ENCODE results near the gene WDFY4.

WDFY4 gene, protein sequence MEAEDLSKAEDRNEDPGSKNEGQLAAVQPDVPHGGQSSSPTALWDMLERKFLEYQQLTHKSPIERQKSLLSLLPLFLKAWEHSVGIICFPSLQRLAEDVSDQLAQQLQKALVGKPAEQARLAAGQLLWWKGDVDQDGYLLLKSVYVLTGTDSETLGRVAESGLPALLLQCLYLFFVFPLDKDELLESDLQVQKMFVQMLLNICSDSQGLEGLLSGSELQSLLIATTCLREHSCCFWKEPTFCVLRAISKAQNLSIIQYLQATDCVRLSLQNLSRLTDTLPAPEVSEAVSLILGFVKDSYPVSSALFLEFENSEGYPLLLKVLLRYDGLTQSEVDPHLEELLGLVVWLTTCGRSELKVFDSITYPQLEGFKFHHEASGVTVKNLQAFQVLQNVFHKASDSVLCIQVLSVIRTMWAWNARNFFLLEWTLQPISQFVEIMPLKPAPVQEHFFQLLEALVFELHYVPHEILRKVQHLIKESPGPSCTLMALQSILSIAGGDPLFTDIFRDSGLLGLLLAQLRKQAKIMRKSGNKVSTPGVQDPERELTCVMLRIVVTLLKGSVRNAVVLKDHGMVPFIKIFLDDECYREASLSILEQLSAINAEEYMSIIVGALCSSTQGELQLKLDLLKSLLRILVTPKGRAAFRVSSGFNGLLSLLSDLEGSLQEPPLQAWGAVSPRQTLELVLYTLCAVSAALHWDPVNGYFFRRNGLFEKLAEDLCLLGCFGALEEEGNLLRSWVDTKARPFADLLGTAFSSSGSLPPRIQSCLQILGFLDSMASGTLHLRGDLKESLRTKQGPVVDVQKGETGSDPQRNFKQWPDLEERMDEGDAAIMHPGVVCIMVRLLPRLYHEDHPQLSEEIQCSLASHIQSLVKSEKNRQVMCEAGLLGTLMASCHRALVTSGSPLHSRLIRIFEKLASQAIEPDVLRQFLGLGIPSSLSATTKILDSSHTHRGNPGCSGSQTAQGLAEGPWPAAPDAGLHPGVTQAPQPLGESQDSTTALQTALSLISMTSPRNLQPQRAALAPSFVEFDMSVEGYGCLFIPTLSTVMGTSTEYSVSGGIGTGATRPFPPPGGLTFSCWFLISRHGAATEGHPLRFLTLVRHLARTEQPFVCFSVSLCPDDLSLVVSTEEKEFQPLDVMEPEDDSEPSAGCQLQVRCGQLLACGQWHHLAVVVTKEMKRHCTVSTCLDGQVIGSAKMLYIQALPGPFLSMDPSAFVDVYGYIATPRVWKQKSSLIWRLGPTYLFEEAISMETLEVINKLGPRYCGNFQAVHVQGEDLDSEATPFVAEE (N-terminal part only)

GRCh38 chr10:48684792-48685623, at the start of gene WDFY4:
Gene WDFY4, plus strand, starts transcription at chr10:48684873. Its CDS starts 24,860 bp downstream, at chr10:48709733.
- Histone ChIP-seq H3K36me3 (ENCODE audit: insufficient read depth) (no peaks in the 10 kb centered on the region), H3K27ac (no peak within 1 kb of the TSS), H3K27me3 (ENCODE audit: insufficient read depth, low read depth) (no peaks in the 10 kb centered on the region), H3K4me1 (ENCODE audit: low read depth, poor library complexity, severe bottlenecking) (no peaks in the 10 kb centered on the region), H3K4me2 (no peak within 1 kb of the TSS), H3K4me3 (IDR thresholded peaks at IDR 0.05; ENCODE audit: insufficient read depth, low read depth, low read length) (no peak within 1 kb of the TSS), H3K79me2 (ENCODE audit: insufficient read depth, low read depth) (no peaks in the 10 kb centered on the region), H2AFZ (ENCODE audit: low read depth) (no peak within 1 kb of the TSS), H4K20me1 (ENCODE audit: insufficient read depth) (no peaks in the 10 kb centered on the region), H3K9ac (no peak within 1 kb of the TSS)
- TF ChIP-seq, protein P1, sequence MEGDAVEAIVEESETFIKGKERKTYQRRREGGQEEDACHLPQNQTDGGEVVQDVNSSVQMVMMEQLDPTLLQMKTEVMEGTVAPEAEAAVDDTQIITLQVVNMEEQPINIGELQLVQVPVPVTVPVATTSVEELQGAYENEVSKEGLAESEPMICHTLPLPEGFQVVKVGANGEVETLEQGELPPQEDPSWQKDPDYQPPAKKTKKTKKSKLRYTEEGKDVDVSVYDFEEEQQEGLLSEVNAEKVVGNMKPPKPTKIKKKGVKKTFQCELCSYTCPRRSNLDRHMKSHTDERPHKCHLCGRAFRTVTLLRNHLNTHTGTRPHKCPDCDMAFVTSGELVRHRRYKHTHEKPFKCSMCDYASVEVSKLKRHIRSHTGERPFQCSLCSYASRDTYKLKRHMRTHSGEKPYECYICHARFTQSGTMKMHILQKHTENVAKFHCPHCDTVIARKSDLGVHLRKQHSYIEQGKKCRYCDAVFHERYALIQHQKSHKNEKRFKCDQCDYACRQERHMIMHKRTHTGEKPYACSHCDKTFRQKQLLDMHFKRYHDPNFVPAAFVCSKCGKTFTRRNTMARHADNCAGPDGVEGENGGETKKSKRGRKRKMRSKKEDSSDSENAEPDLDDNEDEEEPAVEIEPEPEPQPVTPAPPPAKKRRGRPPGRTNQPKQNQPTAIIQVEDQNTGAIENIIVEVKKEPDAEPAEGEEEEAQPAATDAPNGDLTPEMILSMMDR (conservative IDR thresholded peaks at IDR 0.05; ENCODE audit: low read depth, low read length): no peak

DNA sequence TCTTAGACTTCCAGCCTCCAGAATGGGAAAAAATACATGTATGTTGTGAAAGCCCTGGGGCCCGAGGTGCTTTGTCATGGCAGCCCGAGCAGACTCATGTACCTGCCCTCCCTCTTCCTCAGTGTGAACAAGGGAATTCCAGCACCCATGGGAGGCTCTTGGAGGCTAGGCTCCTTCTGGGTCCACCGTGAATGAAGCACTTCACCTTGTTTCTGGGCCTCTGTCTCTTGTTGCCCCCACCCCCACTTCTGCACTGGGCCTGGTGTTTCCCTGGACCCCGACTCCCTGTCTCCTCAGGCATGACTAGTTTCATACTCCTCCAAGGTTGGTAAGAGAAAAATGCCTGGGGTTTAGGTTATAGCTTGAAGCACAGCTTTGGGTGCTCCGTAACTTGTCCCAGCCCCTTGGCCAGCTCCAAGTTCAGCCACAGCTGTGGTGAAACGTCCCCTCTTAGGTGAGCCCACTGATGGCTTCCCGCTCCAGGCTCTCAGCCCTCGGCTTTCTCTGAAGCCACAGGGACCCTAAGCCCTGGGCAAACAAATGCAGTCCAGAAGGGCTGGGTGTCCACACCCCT, 49.6 kb upstream of the WDFY4 start:
- TF ChIP-seq, protein P1 (conservative IDR thresholded peaks at IDR 0.05; ENCODE audit: low read depth, low read length): no peak
- H2AFZ ChIP-seq (ENCODE audit: low read depth): peak overlapping the region; percentile 43; the same call in 1 of the 2 replicates
- H3K79me2 ChIP-seq (ENCODE audit: insufficient read depth, low read depth): no peaks in the 10 kb centered on the region
- H4K20me1 ChIP-seq (ENCODE audit: insufficient read depth): no peaks in the 10 kb centered on the region
- H3K36me3 ChIP-seq (ENCODE audit: insufficient read depth): no peaks in the 10 kb centered on the region
- H3K27ac ChIP-seq: peak overlapping the region; percentile 69
- no peak overlapping the region for H3K4me3 ChIP-seq (IDR thresholded peaks at IDR 0.05; ENCODE audit: insufficient read depth, low read depth, low read length)
- H3K4me1 ChIP-seq (ENCODE audit: low read depth, poor library complexity, severe bottlenecking): peaks cover 47% of the 10 kb centered on the region
- no peak overlapping the region; the same call in 1 of the 2 replicates for H3K9ac ChIP-seq
- H3K27me3 ChIP-seq (ENCODE audit: insufficient read depth, low read depth): no peaks in the 10 kb centered on the region
- H3K4me2 ChIP-seq: peak overlapping the region; percentile 69

DNA sequence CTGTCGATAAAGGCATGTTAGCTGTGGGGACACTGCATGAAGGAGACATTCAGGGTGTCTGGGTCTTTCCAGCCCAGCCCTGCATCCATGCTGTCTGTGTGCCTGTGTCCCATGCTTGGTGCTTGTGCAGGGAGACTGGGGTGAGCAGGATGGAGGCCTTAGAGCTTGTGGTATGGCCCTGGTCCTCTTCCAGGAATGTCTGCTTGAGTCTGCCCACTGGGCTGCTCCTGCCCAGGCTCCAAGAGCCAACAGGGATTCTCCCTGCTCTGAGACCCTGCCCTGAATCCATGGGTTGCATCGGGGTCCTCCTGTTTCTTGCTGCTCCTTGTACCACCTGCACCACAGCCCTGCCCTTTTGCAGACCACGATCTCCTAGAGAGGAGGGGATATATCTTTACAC, 48.4 kb upstream of the WDFY4 start:
- H3K4me1 ChIP-seq (ENCODE audit: low read depth, poor library complexity, severe bottlenecking): peaks cover 47% of the 10 kb centered on the region
- TF ChIP-seq, protein P1 (conservative IDR thresholded peaks at IDR 0.05; ENCODE audit: low read depth, low read length): no peak

More for the DNA sequence above, 48.4 kb upstream of the WDFY4 start:
- H3K79me2 ChIP-seq (ENCODE audit: insufficient read depth, low read depth): no peaks in the 10 kb centered on the region
- H3K4me2 ChIP-seq: no peak overlapping the region
- H3K36me3 ChIP-seq (ENCODE audit: insufficient read depth): no peaks in the 10 kb centered on the region
- H3K4me3 ChIP-seq (IDR thresholded peaks at IDR 0.05; ENCODE audit: insufficient read depth, low read depth, low read length): no peak overlapping the region
- H3K27ac ChIP-seq: no peak overlapping the region
- no peaks in the 10 kb centered on the region for H3K27me3 ChIP-seq (ENCODE audit: insufficient read depth, low read depth)
- no peak overlapping the region for H3K9ac ChIP-seq
- no peak overlapping the region for H2AFZ ChIP-seq (ENCODE audit: low read depth)
- no peaks in the 10 kb centered on the region for H4K20me1 ChIP-seq (ENCODE audit: insufficient read depth)

Data from KMS-11 (cell line).